ENCODE results near the gene FAM180A. TPM values are rescaled to one million over a fixed set of nuclear protein-coding genes. Genes with fewer than 3 reads are reported as not detected.

FAM180A gene
- total and polyA plus RNA-seq, 2 donors (not counting 1 experiment from before 2014, with no cell fraction given), result not detected

GRCh38 chr7:135697276-135698049 is 51.1 kb downstream of the FAM180A start:
- Histone ChIP-seq H3K27ac (ENCODE audit: low read length in 2 of 2) (no peak overlapping the region), H3K36me3 (replicated peaks in 1 of 2; ENCODE audit: control extremely low read depth in 1 of 2, control insufficient read depth in 1 of 2, extremely low read depth in 1 of 2, insufficient read depth in 2 of 2, low read length in 1 of 2) (no peaks in the 10 kb centered on the region), H3K9me3 (ENCODE audit: control extremely low read depth in 1 of 3, control insufficient read depth in 2 of 3, insufficient read depth in 1 of 3, low read length in 2 of 3) (no peaks in the 10 kb centered on the region), H3K9ac (ENCODE audit: low read length) (no peak overlapping the region), H3K27me3 (replicated peaks in 1 of 4; ENCODE audit: control extremely low read depth in 1 of 4, control insufficient read depth in 3 of 4, insufficient read depth in 4 of 4, low read length in 3 of 4) (no peaks in the 10 kb centered on the region), H2AFZ (ENCODE audit: insufficient read depth, low read depth, low read length, poor library complexity, severe bottlenecking) (no peak overlapping the region), H3K4me2 (replicated peaks; ENCODE audit: low read depth, low read length, poor library complexity, severe bottlenecking) (no peak overlapping the region), H3K4me1 (ENCODE audit: control insufficient read depth in 2 of 2, insufficient read depth in 2 of 2, low read length in 2 of 2) (no peaks in the 10 kb centered on the region), H4K20me1 (ENCODE audit: control insufficient read depth, insufficient read depth, low read length, poor library complexity, severe bottlenecking) (no peaks in the 10 kb centered on the region), H3K4me3 (ENCODE audit: control extremely low read depth in 1 of 5, extremely low read depth in 1 of 5, insufficient read depth in 1 of 5, low read depth in 2 of 5, low read length in 4 of 5) (no peak overlapping the region), H3K79me2 (ENCODE audit: control insufficient read depth, insufficient read depth, low read length) (no peaks in the 10 kb centered on the region)
- Mint-ChIP-seq H3K4me1 (no peaks in the 10 kb centered on the region), H3K4me3 (no peak overlapping the region), H3K27me3 (no peaks in the 10 kb centered on the region), H3K9me3 (ENCODE audit: insufficient read depth) (no peaks in the 10 kb centered on the region), H3K27ac (no peak overlapping the region)
- intact Hi-C loops (cut with micrococcal nuclease), result no loop called here
- TF ChIP-seq EZH2 (IDR thresholded peaks at IDR 0.05; ENCODE audit: borderline replicate concordance, insufficient read depth, low read depth, low read length, poor library complexity, severe bottlenecking) (no peak), CTCF (IDR thresholded peaks at IDR 0.05) (no peak)
- DNase-seq, result no peak
- POLR2A ChIA-PET, result no interaction called here
- WGBS (ENCODE audit: insufficient coverage), result 80% methylated on average over 8 of the region's 8 CpGs
- no peak for ATAC-seq (ENCODE audit: low read depth)
- CTCF ChIA-PET, result no interaction called here

- intact Hi-C loops (cut with micrococcal nuclease), result no loop called here
- no peak overlapping the region for H3K9ac ChIP-seq (ENCODE audit: low read length)
Measured at GRCh38 chr7:135693558-135693957, 55.1 kb downstream of the FAM180A start.

More at GRCh38 chr7:135693558-135693957, 55.1 kb downstream of the FAM180A start:
- H3K4me1 ChIP-seq (ENCODE audit: control insufficient read depth in 2 of 2, insufficient read depth in 2 of 2, low read length in 2 of 2), result no peaks in the 10 kb centered on the region
- H3K9me3 ChIP-seq (ENCODE audit: control extremely low read depth in 1 of 3, control insufficient read depth in 2 of 3, insufficient read depth in 1 of 3, low read length in 2 of 3), result no peaks in the 10 kb centered on the region
- H2AFZ ChIP-seq (ENCODE audit: insufficient read depth, low read depth, low read length, poor library complexity, severe bottlenecking), result no peak overlapping the region
- H3K4me2 ChIP-seq (replicated peaks; ENCODE audit: low read depth, low read length, poor library complexity, severe bottlenecking), result no peak overlapping the region
- no peak overlapping the region for H3K4me3 ChIP-seq (ENCODE audit: control extremely low read depth in 1 of 5, extremely low read depth in 1 of 5, insufficient read depth in 1 of 5, low read depth in 2 of 5, low read length in 4 of 5)
- DNase-seq, result no peak
- no peaks in the 10 kb centered on the region for H3K27me3 ChIP-seq (replicated peaks in 1 of 4; ENCODE audit: control extremely low read depth in 1 of 4, control insufficient read depth in 3 of 4, insufficient read depth in 4 of 4, low read length in 3 of 4)
- no peak for ATAC-seq (ENCODE audit: low read depth)
- H3K9me3 Mint-ChIP-seq (ENCODE audit: insufficient read depth), result no peaks in the 10 kb centered on the region
- H3K27me3 Mint-ChIP-seq, result no peaks in the 10 kb centered on the region
- H3K27ac ChIP-seq (ENCODE audit: low read length in 2 of 2), result no peak overlapping the region
- POLR2A ChIA-PET, result no interaction called here
- H3K79me2 ChIP-seq (ENCODE audit: control insufficient read depth, insufficient read depth, low read length), result no peaks in the 10 kb centered on the region
- H4K20me1 ChIP-seq (ENCODE audit: control insufficient read depth, insufficient read depth, low read length, poor library complexity, severe bottlenecking), result no peaks in the 10 kb centered on the region
- no peak for TF ChIP-seq CTCF (IDR thresholded peaks at IDR 0.05)
- no peak for TF ChIP-seq EZH2 (IDR thresholded peaks at IDR 0.05; ENCODE audit: borderline replicate concordance, insufficient read depth, low read depth, low read length, poor library complexity, severe bottlenecking)
- peaks cover 0 to 1% of the 10 kb centered on the region in 2 experiments for H3K36me3 ChIP-seq (replicated peaks in 1 of 2; ENCODE audit: control extremely low read depth in 1 of 2, control insufficient read depth in 1 of 2, extremely low read depth in 1 of 2, insufficient read depth in 2 of 2, low read length in 1 of 2)
- no peaks in the 10 kb centered on the region for H3K4me1 Mint-ChIP-seq
- 100% methylated on average over 2 of the region's 4 CpGs for WGBS (ENCODE audit: insufficient coverage)
- H3K27ac Mint-ChIP-seq, result no peak overlapping the region
- CTCF ChIA-PET, result no interaction called here
- H3K4me3 Mint-ChIP-seq, result no peak overlapping the region

All from B cell (primary cell).